H9 (cell line): ENCODE measurements around the gene ITIH5. TPM values are rescaled to one million over a fixed set of nuclear protein-coding genes. Genes with fewer than 3 reads are reported as not detected.

Experiments used
- DNase-seq: peaks from one replicate; pipeline ENCODE4 v3.0.0-alpha.2; 2017
- H2AFZ ChIP-seq: one replicate; pipeline ENCODE4 v1.6.1; 2013; ENCODE audit warnings: mild to moderate bottlenecking, low read length, control low read depth, moderate library complexity
- H2AK5ac ChIP-seq: 2 replicates; pipeline ENCODE4 v1.6.1; 2013; ENCODE audit warnings: low read length, control low read depth, mixed read lengths; ENCODE audit not compliant: insufficient read length
- H2BK120ac ChIP-seq: one replicate; pipeline ENCODE4 v1.6.1; 2013; ENCODE audit warnings: low read depth, mild to moderate bottlenecking, low read length, control low read depth, inconsistent platforms; ENCODE audit not compliant: poor library complexity, severe bottlenecking
- H2BK12ac ChIP-seq: 2 replicates; pipeline ENCODE4 v1.6.1; 2013; ENCODE audit warnings: low read length, control low read depth, mixed read lengths, low read depth; ENCODE audit not compliant: insufficient read length
- H2BK15ac ChIP-seq: 2 replicates; pipeline ENCODE4 v1.6.1; 2013; ENCODE audit warnings: low read depth, low read length, control low read depth
- H2BK20ac ChIP-seq: one replicate; pipeline ENCODE4 v1.6.1; 2013; ENCODE audit warnings: low read depth, mild to moderate bottlenecking, low read length, control low read depth, inconsistent platforms; ENCODE audit not compliant: poor library complexity, severe bottlenecking
- H2BK5ac ChIP-seq: 2 replicates; pipeline ENCODE4 v1.6.1; 2013; ENCODE audit warnings: low read length, control low read depth, mixed read lengths; ENCODE audit not compliant: insufficient read length
- H3K14ac ChIP-seq: 2 replicates; pipeline ENCODE4 v1.6.1; 2013; ENCODE audit warnings: low read length, control low read depth; ENCODE audit not compliant: insufficient read depth
- H3K18ac ChIP-seq: 2 replicates; pipeline ENCODE4 v1.6.1; 2013; ENCODE audit warnings: low read depth, mild to moderate bottlenecking, mixed read lengths, low read length, control low read depth; ENCODE audit not compliant: insufficient read length
- H3K23ac ChIP-seq: 2 replicates; pipeline ENCODE4 v1.6.1; 2013; ENCODE audit warnings: low read length, control low read depth, mixed read lengths, low read depth; ENCODE audit not compliant: insufficient read length
- H3K23me2 ChIP-seq: 2 replicates; pipeline ENCODE4 v1.6.1; 2013; ENCODE audit warnings: low read depth, mild to moderate bottlenecking, mixed read lengths, low read length, control low read depth; ENCODE audit not compliant: insufficient read length, poor library complexity, severe bottlenecking
- H3K27ac ChIP-seq: 2 replicates; pipeline ENCODE4 v1.5.1; 2013; ENCODE audit warnings: low read length, control low read depth, mixed read lengths, low read depth; ENCODE audit not compliant: insufficient read length
- H3K27me3 ChIP-seq: 2 replicates; pipeline ENCODE4 v1.6.1; 2013; ENCODE audit warnings: low read length, control low read depth, inconsistent platforms; ENCODE audit not compliant: insufficient read depth
- H3K4ac ChIP-seq: 2 replicates; pipeline ENCODE4 v1.6.1; 2013; ENCODE audit warnings: low read depth, mild to moderate bottlenecking, control low read depth, inconsistent platforms, low read length, moderate library complexity
- H3K4me1 ChIP-seq: 2 replicates; pipeline ENCODE4 v1.6.1; 2013; ENCODE audit warnings: low read length, control low read depth, inconsistent platforms; ENCODE audit not compliant: insufficient read depth
- H3K4me2 ChIP-seq: 2 replicates; pipeline ENCODE4 v1.6.1; 2013; ENCODE audit warnings: low read length, control low read depth, mixed read lengths; ENCODE audit not compliant: insufficient read length, insufficient read depth
- H3K56ac ChIP-seq: 2 replicates; pipeline ENCODE4 v1.6.1; 2013; ENCODE audit warnings: low read depth, mild to moderate bottlenecking, mixed read lengths, low read length, control low read depth; ENCODE audit not compliant: insufficient read length
- H3K79me1 ChIP-seq: 2 replicates; pipeline ENCODE4 v1.6.1; 2013; ENCODE audit warnings: low read depth, mild to moderate bottlenecking, moderate library complexity, low read length, control low read depth, inconsistent platforms; ENCODE audit not compliant: insufficient read depth, poor library complexity, severe bottlenecking
- H3K79me2 ChIP-seq: 2 replicates; pipeline ENCODE4 v1.6.1; 2013; ENCODE audit warnings: low read length, control low read depth, inconsistent platforms; ENCODE audit not compliant: insufficient read depth
- H3K9ac ChIP-seq: 2 replicates; pipeline ENCODE4 v1.6.1; 2013; ENCODE audit warnings: low read length, control low read depth, mixed read lengths; ENCODE audit not compliant: insufficient read length; ENCODE audit errors: extremely low read depth
- H3K9me3 ChIP-seq: one replicate; pipeline ENCODE4 v1.6.1; 2013; ENCODE audit warnings: low read depth, low read length, inconsistent platforms; ENCODE audit not compliant: control insufficient read depth
- H3T11ph ChIP-seq: one replicate; pipeline ENCODE4 v1.6.1; 2013; ENCODE audit warnings: mild to moderate bottlenecking, low read length, control low read depth, inconsistent platforms
- H4K20me1 ChIP-seq: one replicate; pipeline ENCODE4 v1.6.1; 2013; ENCODE audit not compliant: control insufficient read depth, insufficient read length, insufficient read depth
- H4K5ac ChIP-seq: 2 replicates; pipeline ENCODE4 v1.6.1; 2013; ENCODE audit warnings: low read depth, mild to moderate bottlenecking, mixed read lengths, low read length, control low read depth; ENCODE audit not compliant: insufficient read length
- H4K8ac ChIP-seq: replicated peaks from 2 replicates; pipeline ENCODE4 v1.6.1; 2013; ENCODE audit warnings: low read length, control low read depth, mixed read lengths, low read depth; ENCODE audit not compliant: insufficient read length
- H4K91ac ChIP-seq: 2 replicates; pipeline ENCODE4 v1.6.1; 2013; ENCODE audit warnings: low read depth, mild to moderate bottlenecking, moderate library complexity, mixed read lengths, low read length, control low read depth; ENCODE audit not compliant: insufficient read length
- H3K27ac Mint-ChIP-seq, 3 experiments: 2 replicates in 2 of 3; 3 replicates in 1 of 3; pipeline ENCODE4 v1.8.0; 2020 to 2021; ENCODE audit warnings: mixed read lengths in 3 of 3, mild to moderate bottlenecking in 1 of 3, moderate library complexity in 1 of 3
- H3K27me3 Mint-ChIP-seq: 2 replicates; pipeline ENCODE4 v1.8.0; 2021; ENCODE audit warnings: low read depth, mild to moderate bottlenecking, moderate library complexity, mixed read lengths
- H3K36me3 Mint-ChIP-seq, 3 experiments: 2 replicates in 2 of 3; 3 replicates in 1 of 3; pipeline ENCODE4 v1.8.0; 2020 to 2021; ENCODE audit warnings: low read depth in 3 of 3, mixed read lengths in 3 of 3; ENCODE audit not compliant: insufficient read depth in 1 of 3
- H3K4me1 Mint-ChIP-seq, 2 experiments: 2 replicates each; pipeline ENCODE4 v1.8.0; 2020; ENCODE audit warnings: mixed read lengths in 2 of 2
- H3K4me3 Mint-ChIP-seq, 2 experiments: 2 replicates in 1 of 2; 3 replicates in 1 of 2; pipeline ENCODE4 v1.8.0; 2020 to 2021; ENCODE audit warnings: mild to moderate bottlenecking in 2 of 2, mixed read lengths in 2 of 2, moderate library complexity in 1 of 2
- H3K9me3 Mint-ChIP-seq, 2 experiments: 2 replicates in 1 of 2; 3 replicates in 1 of 2; pipeline ENCODE4 v1.8.0; 2020; ENCODE audit warnings: mild to moderate bottlenecking in 2 of 2, mixed read lengths in 2 of 2, moderate library complexity in 1 of 2
- CTCF ChIP-seq: fragments of 200-600 bp; sonication (generic); conservative IDR thresholded peaks from 3 replicates; pipeline ENCODE4 v1.8.0; 2021; ENCODE audit warnings: antibody characterized with exemption, mild to moderate bottlenecking
- WGBS: extraction: QIAGEN DNeasy Blood & Tissue Kit; methylation state at CpG from one replicate; pipeline ENCODE4 v1.1.7; 2013; ENCODE audit warnings: missing lambda C conversion rate, low lambda C conversion rate, mixed read lengths; ENCODE audit not compliant: insufficient read length; ENCODE audit errors: extremely low coverage; 5-methylcytosine and 5-hydroxymethylcytosine counted together
- total RNA-seq: library from RNA; stranded (reverse); gene quantifications from 2 replicates; pipeline ENCODE4 v1.2.1, GENCODE V29; 2021

ITIH5 gene
- total RNA-seq, 1 experiment from 2014 or later: 1.3 TPM

- Histone ChIP-seq H4K5ac (no peak overlapping the region), H4K8ac (no peak overlapping the region), H3K14ac (no peak overlapping the region), H3K23me2 (no peaks in the 10 kb centered on the region), H2BK12ac (no peak overlapping the region), H4K91ac (no peak overlapping the region), H3K23ac (no peak overlapping the region), H3T11ph (no peak overlapping the region), H2BK20ac (no peak overlapping the region), H3K18ac (no peak overlapping the region), H4K20me1 (no peaks in the 10 kb centered on the region), H3K4ac (no peak overlapping the region), H2AFZ (no peak overlapping the region), H3K27ac (no peak overlapping the region), H2BK120ac (no peak overlapping the region), H3K9ac (no peak overlapping the region), H3K79me1 (no peaks in the 10 kb centered on the region), H3K9me3 (no peaks in the 10 kb centered on the region), H3K4me2 (no peak overlapping the region), H2BK5ac (no peak overlapping the region), H3K27me3 (no peaks in the 10 kb centered on the region), H2AK5ac (no peak overlapping the region), H3K56ac (no peak overlapping the region), H2BK15ac (no peak overlapping the region), H3K79me2 (no peaks in the 10 kb centered on the region), H3K4me1 (peaks cover 5% of the 10 kb centered on the region)
- no peaks in the 10 kb centered on the region for H3K9me3 Mint-ChIP-seq
- no peak for TF ChIP-seq CTCF
- no CpG with 5 or more reads among the region's 8 CpGs for WGBS
- peaks cover 4 to 5% of the 10 kb centered on the region in 2 experiments for H3K4me1 Mint-ChIP-seq
- H3K36me3 Mint-ChIP-seq: no peaks in the 10 kb centered on the region
- H3K4me3 Mint-ChIP-seq: no peak overlapping the region
- no peak overlapping the region for H3K27ac Mint-ChIP-seq
- no peak for DNase-seq
- H3K27me3 Mint-ChIP-seq: peaks cover 2% of the 10 kb centered on the region; the same call in 1 of the 2 replicates
These were observed 81.5 kb downstream of the ITIH5 start for GRCh38 chr10:7585228-7585627.
